Hepatocyte (in vitro differentiated cells): ENCODE data around the gene NHLH1. TPM values are rescaled to one million over a fixed set of nuclear protein-coding genes. Genes with fewer than 3 reads are reported as not detected.

Experiments
- DNase-seq: peaks from one replicate; pipeline ENCODE4 v3.0.0-alpha.2; 2016; ENCODE audit warnings: low spot score
- H2AFZ ChIP-seq: fragments of 200-600 bp; sonication (generic); 2 replicates; pipeline ENCODE4 v1.6.0; 2016; ENCODE audit warnings: antibody characterized with exemption, mild to moderate bottlenecking
- H3K27ac ChIP-seq: fragments of 200-600 bp; sonication (generic); 2 replicates; pipeline ENCODE4 v1.5.1; 2016; ENCODE audit warnings: mild to moderate bottlenecking
- H3K27me3 ChIP-seq: fragments of 200-600 bp; sonication (generic); 2 replicates; pipeline ENCODE4 v1.6.1; 2016
- H3K36me3 ChIP-seq: fragments of 200-600 bp; sonication (generic); replicated peaks from 2 replicates; pipeline ENCODE4 v1.5.1; 2016; ENCODE audit warnings: low read depth; ENCODE audit not compliant: insufficient read depth
- H3K4me1 ChIP-seq: fragments of 200-600 bp; sonication (generic); 2 replicates; pipeline ENCODE4 v1.5.1; 2016; ENCODE audit warnings: mild to moderate bottlenecking, moderate library complexity; ENCODE audit not compliant: insufficient read depth
- H3K4me2 ChIP-seq: fragments of 200-600 bp; sonication (generic); 2 replicates; pipeline ENCODE4 v1.6.0; 2016
- H3K4me3 ChIP-seq: fragments of 200-600 bp; sonication (generic); 2 replicates; pipeline ENCODE4 v1.5.1; 2016; ENCODE audit warnings: mild to moderate bottlenecking
- H3K79me2 ChIP-seq: fragments of 200-600 bp; sonication (generic); 2 replicates; pipeline ENCODE4 v1.6.0; 2017; ENCODE audit warnings: mild to moderate bottlenecking
- H3K9me2 ChIP-seq: fragments of 200-600 bp; sonication (generic); replicated peaks from 2 replicates; pipeline ENCODE4 v1.6.0; 2017; ENCODE audit warnings: mild to moderate bottlenecking; ENCODE audit not compliant: insufficient read depth
- H3K9me3 ChIP-seq: fragments of 200-600 bp; sonication (generic); 2 replicates; pipeline ENCODE4 v1.5.1; 2016; ENCODE audit warnings: low read depth, mild to moderate bottlenecking
- H4K20me1 ChIP-seq: fragments of 200-600 bp; sonication (generic); 2 replicates; pipeline ENCODE4 v1.6.0; 2016; ENCODE audit warnings: mild to moderate bottlenecking; ENCODE audit not compliant: insufficient read depth, poor library complexity, severe bottlenecking
- EZH2 ChIP-seq: fragments of 200-600 bp; sonication (generic); IDR thresholded peaks from 2 replicates; pipeline ENCODE4 v1.6.1; 2016; ENCODE audit warnings: antibody characterized with exemption, mild to moderate bottlenecking, borderline replicate concordance
- EZH2phosphoT487 ChIP-seq: fragments of 200-600 bp; sonication (generic); IDR thresholded peaks from one replicate; pipeline ENCODE4 v1.6.1; 2018; ENCODE audit warnings: antibody characterized with exemption, mild to moderate bottlenecking, low read depth, moderate library complexity; ENCODE audit not compliant: unreplicated experiment, severe bottlenecking
- WGBS: methylation state at CpG from one replicate; pipeline ENCODE4 v1.1.6; 2016; ENCODE audit warnings: low lambda C conversion rate; ENCODE audit errors: missing lambda C conversion rate; 5-methylcytosine and 5-hydroxymethylcytosine counted together
- polyA plus RNA-seq: library from polyadenylated mRNA; unstranded; fragments of >200 nt; fragmentation: Nextera tagmentation; extraction: Ambion mirVana; gene quantifications from 2 replicates; pipeline ENCODE4 v1.2.1, GENCODE V29; 2016
- total RNA-seq: library from RNA; depleted of rRNA; stranded (reverse); fragments of >200 nt; gene quantifications from 2 replicates; pipeline ENCODE4 v1.2.3, GENCODE V29; 2014
- TF ChIP-seq, protein P1 (sequence below): fragments of 200-600 bp; sonication (generic); IDR thresholded peaks from 2 replicates; pipeline ENCODE4 v1.5.1; 2016; ENCODE audit warnings: antibody characterized with exemption, mild to moderate bottlenecking; ENCODE audit not compliant: poor library complexity

NHLH1 gene
- total and polyA plus RNA-seq, 2 experiments from 2014 or later: 0.13 TPM; not detected in 1

DNA sequence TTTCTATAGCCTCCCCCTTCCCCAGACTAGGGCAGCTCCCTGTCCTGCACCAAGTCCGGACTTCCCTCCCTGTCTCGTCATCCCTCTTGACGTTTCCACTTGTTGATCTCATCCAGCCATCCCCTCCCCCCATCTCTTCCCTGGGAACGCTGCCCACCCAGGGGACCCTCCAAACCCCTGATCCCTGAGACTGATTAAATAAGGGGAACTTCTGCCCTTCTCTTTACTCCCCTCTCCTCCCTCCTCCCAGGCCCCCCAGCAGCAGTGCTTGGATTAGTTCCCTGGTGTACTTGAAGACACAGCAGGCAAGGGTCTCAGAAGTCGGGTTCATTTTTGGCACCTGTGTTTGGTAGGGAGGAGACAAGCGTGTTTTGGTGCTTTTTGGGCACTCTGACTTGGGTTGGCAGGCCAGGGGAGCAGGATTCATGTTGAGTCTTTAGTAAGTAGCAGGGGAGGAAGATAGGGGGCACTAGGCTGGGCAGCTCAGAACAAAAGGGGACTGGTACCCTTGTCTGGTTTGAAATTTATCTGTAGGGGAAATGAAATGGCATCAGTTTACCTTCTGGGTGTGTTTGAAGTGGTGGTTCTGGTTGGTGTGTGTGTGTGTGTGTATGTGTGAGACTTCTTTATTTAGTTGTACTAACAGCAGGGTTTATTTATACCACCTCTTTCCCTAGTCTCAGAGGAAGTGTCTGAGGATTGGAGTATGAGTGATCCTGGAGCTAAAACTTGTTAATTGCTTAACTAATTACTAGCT lies 44.6 kb downstream of the NHLH1 start:
- Histone ChIP-seq H3K27me3 (no peaks in the 10 kb centered on the region), H3K4me1 (peaks cover 23% of the 10 kb centered on the region), H2AFZ (no peak overlapping the region), H3K4me3 (no peak overlapping the region), H3K36me3 (no peaks in the 10 kb centered on the region), H3K9me2 (no peaks in the 10 kb centered on the region), H4K20me1 (peaks cover 2% of the 10 kb centered on the region), H3K79me2 (peaks cover 62% of the 10 kb centered on the region), H3K4me2 (peak overlapping the region; percentile 46), H3K27ac (peak overlapping the region; percentile 91), H3K9me3 (no peaks in the 10 kb centered on the region)
- no peak for DNase-seq
- no peak for TF ChIP-seq EZH2phosphoT487
- TF ChIP-seq, protein P1, sequence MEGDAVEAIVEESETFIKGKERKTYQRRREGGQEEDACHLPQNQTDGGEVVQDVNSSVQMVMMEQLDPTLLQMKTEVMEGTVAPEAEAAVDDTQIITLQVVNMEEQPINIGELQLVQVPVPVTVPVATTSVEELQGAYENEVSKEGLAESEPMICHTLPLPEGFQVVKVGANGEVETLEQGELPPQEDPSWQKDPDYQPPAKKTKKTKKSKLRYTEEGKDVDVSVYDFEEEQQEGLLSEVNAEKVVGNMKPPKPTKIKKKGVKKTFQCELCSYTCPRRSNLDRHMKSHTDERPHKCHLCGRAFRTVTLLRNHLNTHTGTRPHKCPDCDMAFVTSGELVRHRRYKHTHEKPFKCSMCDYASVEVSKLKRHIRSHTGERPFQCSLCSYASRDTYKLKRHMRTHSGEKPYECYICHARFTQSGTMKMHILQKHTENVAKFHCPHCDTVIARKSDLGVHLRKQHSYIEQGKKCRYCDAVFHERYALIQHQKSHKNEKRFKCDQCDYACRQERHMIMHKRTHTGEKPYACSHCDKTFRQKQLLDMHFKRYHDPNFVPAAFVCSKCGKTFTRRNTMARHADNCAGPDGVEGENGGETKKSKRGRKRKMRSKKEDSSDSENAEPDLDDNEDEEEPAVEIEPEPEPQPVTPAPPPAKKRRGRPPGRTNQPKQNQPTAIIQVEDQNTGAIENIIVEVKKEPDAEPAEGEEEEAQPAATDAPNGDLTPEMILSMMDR: peak; percentile 14
- 74% methylated on average over 5 of the region's 6 CpGs for WGBS

DNA sequence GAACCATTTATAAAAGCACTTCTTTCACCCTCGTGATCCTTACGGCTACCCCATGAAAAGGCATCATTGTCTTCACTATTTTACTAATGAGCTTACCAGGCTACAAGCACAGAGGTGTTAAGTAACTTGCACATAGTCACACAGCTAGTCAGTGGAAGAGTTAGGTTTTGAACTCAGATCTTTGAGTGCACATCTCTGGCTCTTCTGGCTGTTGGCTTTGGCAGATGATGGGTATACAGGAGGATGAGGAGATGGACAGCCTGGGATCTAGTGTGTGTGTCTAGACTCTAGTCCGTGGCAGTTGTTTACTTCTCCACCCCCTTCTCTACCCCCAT lies 45.1 kb downstream of the NHLH1 start:
- Histone ChIP-seq H3K36me3 (no peaks in the 10 kb centered on the region), H4K20me1 (peaks cover 2% of the 10 kb centered on the region), H3K79me2 (peaks cover 56% of the 10 kb centered on the region), H3K4me3 (no peak overlapping the region), H3K4me1 (peaks cover 23% of the 10 kb centered on the region), H3K4me2 (no peak overlapping the region), H3K9me2 (no peaks in the 10 kb centered on the region), H2AFZ (no peak overlapping the region), H3K27me3 (no peaks in the 10 kb centered on the region), H3K27ac (peak overlapping the region; percentile 91), H3K9me3 (no peaks in the 10 kb centered on the region)
- TF ChIP-seq, protein P1: no peak
- TF ChIP-seq EZH2phosphoT487 (no peak), EZH2 (no peak)
- no peak for DNase-seq
- 84% methylated on average over 3 of the region's 3 CpGs for WGBS

DNA sequence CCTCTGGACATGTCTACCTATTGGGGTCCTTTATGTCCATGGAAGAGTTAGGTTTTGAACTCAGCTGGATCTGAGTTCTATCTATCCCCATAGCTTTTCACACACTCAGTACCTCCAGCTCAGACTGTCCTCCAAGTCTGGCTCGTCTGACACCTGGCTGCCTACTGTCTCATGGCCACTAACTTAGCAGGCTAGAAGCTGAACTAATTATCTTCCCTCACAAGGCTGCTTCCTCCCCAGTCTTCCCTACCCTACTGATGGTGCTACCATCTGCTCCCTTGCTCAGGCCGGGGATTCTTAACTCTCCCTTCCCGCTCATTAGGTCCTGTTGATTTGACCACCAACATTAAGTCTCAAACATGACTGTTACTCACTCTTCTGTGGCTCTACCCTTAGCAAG lies 46.8 kb downstream of the NHLH1 start:
- DNase-seq: no peak
- H3K4me2 ChIP-seq: no peak overlapping the region
- H3K4me1 ChIP-seq: peaks cover 13% of the 10 kb centered on the region
- H2AFZ ChIP-seq: no peak overlapping the region
- peaks cover 42% of the 10 kb centered on the region for H3K79me2 ChIP-seq
- no peaks in the 10 kb centered on the region for H3K27me3 ChIP-seq
- H4K20me1 ChIP-seq: peaks cover 2% of the 10 kb centered on the region
- no peaks in the 10 kb centered on the region for H3K9me2 ChIP-seq
- H3K9me3 ChIP-seq: no peaks in the 10 kb centered on the region
- H3K36me3 ChIP-seq: no peaks in the 10 kb centered on the region
- H3K27ac ChIP-seq: no peak overlapping the region
- TF ChIP-seq EZH2phosphoT487 (no peak), EZH2 (no peak)
- WGBS: 88% methylated on average over 3 of the region's 3 CpGs
- H3K4me3 ChIP-seq: no peak overlapping the region

DNA sequence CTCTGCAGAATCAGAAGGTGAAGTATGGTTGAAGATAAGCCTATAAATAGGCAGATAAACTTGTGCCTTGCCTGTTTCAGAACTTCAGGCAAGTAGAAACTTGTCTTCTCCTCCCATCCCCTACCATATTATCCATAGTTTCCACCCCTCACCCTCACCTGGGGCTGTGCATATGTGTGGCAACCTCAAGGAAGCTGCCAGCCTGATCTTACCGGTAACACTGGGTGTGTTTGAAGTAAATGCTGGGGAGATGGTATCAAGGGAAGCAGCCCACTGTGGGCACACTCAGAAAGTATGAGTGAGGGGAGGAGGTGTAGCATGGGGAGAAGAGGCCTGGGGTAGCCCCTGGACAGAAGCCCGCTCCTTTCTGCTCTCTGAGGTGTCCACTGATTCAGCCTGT lies 48.0 kb downstream of the NHLH1 start:
- TF ChIP-seq EZH2phosphoT487 (no peak), EZH2 (no peak)
- TF ChIP-seq, protein P1: no peak
- H3K36me3 ChIP-seq: no peaks in the 10 kb centered on the region
- WGBS: 93% methylated on average over 2 of the region's 2 CpGs
- H3K27me3 ChIP-seq: no peaks in the 10 kb centered on the region
- H4K20me1 ChIP-seq: peaks cover 2% of the 10 kb centered on the region
- DNase-seq: no peak
- no peak overlapping the region for H3K4me2 ChIP-seq
- H3K9me3 ChIP-seq: no peaks in the 10 kb centered on the region
- H3K27ac ChIP-seq: no peak overlapping the region
- H3K79me2 ChIP-seq: peaks cover 34% of the 10 kb centered on the region
- H3K4me1 ChIP-seq: peaks cover 10% of the 10 kb centered on the region
- no peak overlapping the region for H2AFZ ChIP-seq
- no peak overlapping the region for H3K4me3 ChIP-seq
- H3K9me2 ChIP-seq: no peaks in the 10 kb centered on the region
